B cell (primary cell): ENCODE data around the gene POU4F3. TPM values are rescaled to one million over a fixed set of nuclear protein-coding genes. Genes with fewer than 3 reads are reported as not detected.

Source experiments
- ATAC-seq: fragments of 200-7000 bp; cut with Tn5 transposase; one replicate; pipeline ENCODE4 v1.10.0; 2021; ENCODE audit warnings: low read depth, mild to moderate bottlenecking, moderate number of reproducible peaks, moderate library complexity
- CTCF ChIA-PET: fragments of 350-600 bp; sonication (Branson Sonifier 250); formaldehyde crosslinking; loops from one replicate; lab custom pipeline; 2021; ENCODE audit warnings: antibody characterized with exemption, inconsistent platforms; lab: Charles Lee
- POLR2A ChIA-PET: fragments of 350-600 bp; sonication (Branson Sonifier 250); formaldehyde crosslinking; loops from one replicate; lab custom pipeline; 2021; ENCODE audit warnings: antibody characterized with exemption; lab: Charles Lee
- DNase-seq: peaks from one replicate; pipeline ENCODE4 v3.0.0; 2013
- H2AFZ ChIP-seq: 2 replicates; pipeline ENCODE4 v1.6.1; 2012; ENCODE audit warnings: mild to moderate bottlenecking, low read depth, low read length; ENCODE audit not compliant: insufficient read depth, poor library complexity, severe bottlenecking
- H3K27ac ChIP-seq, 2 donors: 1 replicate in 1 of 2; 2 replicates in 1 of 2; pipeline ENCODE4 v1.5.1; 2012 to 2013; ENCODE audit warnings: low read length in 2 of 2, mild to moderate bottlenecking in 2 of 2, moderate library complexity in 1 of 2
- H3K27me3 ChIP-seq, 4 experiments: fragments of 200-600 bp in 1 of 4; sonication (generic) in 1 of 4; replicated peaks in 1 of 4; 1 replicate in 2 of 4; 2 replicates in 2 of 4; pipeline versions ENCODE4 v1.6.1 to v1.7.0; 2013 to 2016; ENCODE audit warnings: low read length in 3 of 4, mild to moderate bottlenecking in 2 of 4, mixed read lengths in 1 of 4, moderate library complexity in 1 of 4; ENCODE audit not compliant: insufficient read depth in 4 of 4, control insufficient read depth in 3 of 4; ENCODE audit errors: control extremely low read depth in 1 of 4
- H3K36me3 ChIP-seq, 2 experiments: replicated peaks in 1 of 2; 1 replicate in 1 of 2; 2 replicates in 1 of 2; pipeline versions ENCODE4 v1.6.1 to v1.7.1; 2013; ENCODE audit warnings: low read length in 1 of 2; ENCODE audit not compliant: insufficient read depth in 2 of 2, control insufficient read depth in 1 of 2; ENCODE audit errors: control extremely low read depth in 1 of 2, extremely low read depth in 1 of 2
- H3K4me1 ChIP-seq, 2 donors: fragments of 200-600 bp in 1 of 2; sonication (generic) in 1 of 2; 1 replicate in 1 of 2; 2 replicates in 1 of 2; pipeline versions ENCODE4 v1.5.1 to v1.6.1; 2013 to 2017; ENCODE audit warnings: low read length in 2 of 2; ENCODE audit not compliant: control insufficient read depth in 2 of 2, insufficient read depth in 2 of 2
- H3K4me2 ChIP-seq: replicated peaks from 2 replicates; pipeline ENCODE3; 2012; ENCODE audit warnings: mild to moderate bottlenecking, low read depth, low read length; ENCODE audit not compliant: poor library complexity, severe bottlenecking
- H3K4me3 ChIP-seq, 5 experiments: fragments of 200-600 bp in 1 of 5; sonication (generic) in 1 of 5; 1 replicate in 3 of 5; 2 replicates in 2 of 5; pipeline versions ENCODE4 v1.5.1 to v1.7.0; 2011 to 2016; ENCODE audit warnings: low read length in 4 of 5, mild to moderate bottlenecking in 4 of 5, low read depth in 2 of 5, control low read depth in 1 of 5, moderate library complexity in 1 of 5; ENCODE audit not compliant: insufficient read depth in 1 of 5; ENCODE audit errors: control extremely low read depth in 1 of 5, extremely low read depth in 1 of 5
- H3K79me2 ChIP-seq: fragments of 200-600 bp; sonication (generic); one replicate; pipeline ENCODE4 v1.6.0; 2016; ENCODE audit warnings: low read length; ENCODE audit not compliant: control insufficient read depth, insufficient read depth
- H3K9ac ChIP-seq: fragments of 200-600 bp; sonication (generic); 2 replicates; pipeline ENCODE4 v1.6.1; 2017; ENCODE audit warnings: mild to moderate bottlenecking, low read length, moderate library complexity
- H3K9me3 ChIP-seq, 3 donors: one replicate each; pipeline versions ENCODE4 v1.6.1 to v1.7.1; 2013; ENCODE audit warnings: low read length in 2 of 3; ENCODE audit not compliant: control insufficient read depth in 2 of 3, insufficient read depth in 1 of 3; ENCODE audit errors: control extremely low read depth in 1 of 3
- H4K20me1 ChIP-seq: 2 replicates; pipeline ENCODE4 v1.6.0; 2012; ENCODE audit warnings: mild to moderate bottlenecking, low read length; ENCODE audit not compliant: insufficient read depth, control insufficient read depth, poor library complexity, severe bottlenecking
- H3K27ac Mint-ChIP-seq: one replicate; pipeline ENCODE4 v1.8.0; 2021; ENCODE audit warnings: mixed read lengths
- H3K27me3 Mint-ChIP-seq: one replicate; pipeline ENCODE4 v1.8.0; 2021; ENCODE audit warnings: mixed read lengths
- H3K4me1 Mint-ChIP-seq: one replicate; pipeline ENCODE4 v1.8.0; 2021; ENCODE audit warnings: mixed read lengths
- H3K4me3 Mint-ChIP-seq: one replicate; pipeline ENCODE4 v1.8.0; 2021; ENCODE audit warnings: mixed read lengths
- H3K9me3 Mint-ChIP-seq: one replicate; pipeline ENCODE4 v1.8.0; 2022; ENCODE audit warnings: mixed read lengths; ENCODE audit not compliant: insufficient read depth
- EZH2 ChIP-seq: IDR thresholded peaks from 2 replicates; pipeline ENCODE4 v1.6.1; 2012; ENCODE audit warnings: borderline replicate concordance, low read depth, mild to moderate bottlenecking, moderate library complexity, low read length; ENCODE audit not compliant: insufficient read depth, poor library complexity, severe bottlenecking
- WGBS: methylation state at CpG from one replicate; pipeline ENCODE4 v1.1.5; 2013; ENCODE audit warnings: missing lambda C conversion rate; ENCODE audit not compliant: insufficient coverage; 5-methylcytosine and 5-hydroxymethylcytosine counted together
- intact Hi-C: fragments of 100-400 bp; cut with micrococcal nuclease; formaldehyde crosslinking; loops from one replicate; pipeline ENCODE4 v1.10.0; 2022
- polyA plus RNA-seq: library from polyadenylated mRNA; depleted of rRNA; stranded (reverse); fragments of >200 nt; gene quantifications from 2 replicates; pipeline ENCODE4 v1.2.3, GENCODE V29; 2012
- total RNA-seq, 2 donors: library from RNA; stranded (reverse); fragments of 120-200 nt in 1 of 2; gene quantifications; 1 replicate in 1 of 2; 2 replicates in 1 of 2; pipeline versions ENCODE4 v1.2.3 to v1.2.4, GENCODE V29; 2013 to 2022
- TF ChIP-seq, protein P1 (sequence below): fragments of 200-600 bp; IDR thresholded peaks from one replicate; pipeline ENCODE4 v1.8.0; 2022; ENCODE audit warnings: antibody characterized with exemption, mild to moderate bottlenecking

Gene POU4F3
- total and polyA plus RNA-seq, 2 donors (not counting 1 experiment from before 2014, with no cell fraction given), result 0.04 TPM; not detected in 1

DNA sequence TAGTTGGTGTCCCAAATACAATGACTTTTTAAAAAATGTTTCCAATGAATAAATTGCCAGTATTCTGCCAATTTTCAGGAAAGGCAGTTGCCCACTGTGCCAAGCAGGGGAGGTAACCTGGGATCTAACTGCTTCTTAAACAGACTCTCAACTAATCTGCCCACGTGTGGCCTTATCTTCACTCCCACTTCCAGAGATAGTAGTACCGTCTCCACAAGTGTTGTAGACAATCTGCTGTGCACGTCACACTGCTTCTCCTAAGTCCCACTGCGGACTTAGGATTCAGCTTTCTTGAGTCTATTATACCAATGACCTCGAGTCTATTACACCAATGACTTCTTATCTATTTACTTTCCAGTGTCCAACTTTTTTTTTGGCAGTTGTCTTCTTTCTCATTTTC, 21.2 kb downstream of the POU4F3 start:
- no peak overlapping the region for H3K4me3 ChIP-seq
- H2AFZ ChIP-seq, result no peak overlapping the region
- H3K27me3 Mint-ChIP-seq, result peaks cover 30% of the 10 kb centered on the region
- H3K4me3 Mint-ChIP-seq, result no peak overlapping the region
- ATAC-seq, result no peak
- POLR2A ChIA-PET, result no interaction called here
- H3K27ac ChIP-seq, result no peak overlapping the region
- no peaks in the 10 kb centered on the region for H3K9me3 ChIP-seq
- no peaks in the 10 kb centered on the region for H4K20me1 ChIP-seq
- 91% methylated on average over 4 of the region's 5 CpGs for WGBS
- no peaks in the 10 kb centered on the region for H3K4me1 Mint-ChIP-seq
- no peak overlapping the region for H3K4me2 ChIP-seq
- intact Hi-C loops, result no loop called here
- no peak overlapping the region for H3K9ac ChIP-seq
- no peaks in the 10 kb centered on the region for H3K36me3 ChIP-seq
- no peaks in the 10 kb centered on the region for H3K9me3 Mint-ChIP-seq
- H3K27me3 ChIP-seq, result no peaks in the 10 kb centered on the region
- no peak overlapping the region for H3K27ac Mint-ChIP-seq
- H3K4me1 ChIP-seq, result no peaks in the 10 kb centered on the region
- no peak for DNase-seq
- H3K79me2 ChIP-seq, result no peaks in the 10 kb centered on the region
- CTCF ChIA-PET, result no interaction called here
- no peak for TF ChIP-seq EZH2
- TF ChIP-seq, protein P1, sequence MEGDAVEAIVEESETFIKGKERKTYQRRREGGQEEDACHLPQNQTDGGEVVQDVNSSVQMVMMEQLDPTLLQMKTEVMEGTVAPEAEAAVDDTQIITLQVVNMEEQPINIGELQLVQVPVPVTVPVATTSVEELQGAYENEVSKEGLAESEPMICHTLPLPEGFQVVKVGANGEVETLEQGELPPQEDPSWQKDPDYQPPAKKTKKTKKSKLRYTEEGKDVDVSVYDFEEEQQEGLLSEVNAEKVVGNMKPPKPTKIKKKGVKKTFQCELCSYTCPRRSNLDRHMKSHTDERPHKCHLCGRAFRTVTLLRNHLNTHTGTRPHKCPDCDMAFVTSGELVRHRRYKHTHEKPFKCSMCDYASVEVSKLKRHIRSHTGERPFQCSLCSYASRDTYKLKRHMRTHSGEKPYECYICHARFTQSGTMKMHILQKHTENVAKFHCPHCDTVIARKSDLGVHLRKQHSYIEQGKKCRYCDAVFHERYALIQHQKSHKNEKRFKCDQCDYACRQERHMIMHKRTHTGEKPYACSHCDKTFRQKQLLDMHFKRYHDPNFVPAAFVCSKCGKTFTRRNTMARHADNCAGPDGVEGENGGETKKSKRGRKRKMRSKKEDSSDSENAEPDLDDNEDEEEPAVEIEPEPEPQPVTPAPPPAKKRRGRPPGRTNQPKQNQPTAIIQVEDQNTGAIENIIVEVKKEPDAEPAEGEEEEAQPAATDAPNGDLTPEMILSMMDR, result no peak

DNA sequence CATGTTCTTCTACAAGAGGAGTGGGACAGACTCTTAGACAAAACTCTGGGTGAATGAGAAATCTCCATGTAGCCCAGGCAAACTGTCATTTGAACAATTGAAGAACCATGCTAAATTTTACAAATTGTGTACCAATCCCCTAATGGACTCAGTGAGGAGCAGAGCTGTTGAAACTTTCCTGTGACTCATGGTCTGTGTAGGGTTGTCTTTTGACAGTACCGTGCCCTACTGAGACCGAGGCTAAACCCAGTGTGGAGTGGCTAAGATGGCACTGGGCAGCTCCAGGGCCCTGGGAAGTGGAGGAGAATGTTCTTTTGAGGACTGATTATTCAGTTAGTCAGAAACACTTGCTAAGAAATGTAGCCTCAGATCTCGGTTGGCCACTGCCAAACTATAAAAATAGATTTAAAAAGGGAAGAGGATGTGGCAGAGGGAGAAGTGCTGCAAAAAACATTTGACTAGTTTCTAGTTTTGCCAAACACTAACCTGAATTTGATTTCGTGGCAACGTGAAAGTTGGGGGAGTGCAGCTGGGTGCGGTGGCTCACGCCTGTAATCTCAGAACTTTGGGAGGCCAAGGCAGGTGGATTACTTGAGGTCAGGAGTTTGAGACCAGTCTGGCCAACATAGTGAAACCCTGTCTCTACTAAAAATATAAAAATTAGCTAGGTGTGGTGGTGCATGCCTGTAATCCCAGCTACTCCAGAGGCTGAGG, 24.7 kb downstream of the POU4F3 start:
- Histone ChIP-seq H3K9me3 (peaks cover 0 to 3% (median 0%) of the 10 kb centered on the region in 3 donors), H3K36me3 (no peaks in the 10 kb centered on the region), H3K27me3 (peaks cover 0 to 5% (median 2%) of the 10 kb centered on the region in 4 experiments), H3K4me2 (no peak overlapping the region), H3K4me1 (no peaks in the 10 kb centered on the region), H3K4me3 (no peak overlapping the region), H3K9ac (no peak overlapping the region), H3K79me2 (no peaks in the 10 kb centered on the region), H3K27ac (no peak overlapping the region), H4K20me1 (no peaks in the 10 kb centered on the region), H2AFZ (no peak overlapping the region)
- peaks cover 40% of the 10 kb centered on the region for H3K27me3 Mint-ChIP-seq
- ChIA-PET CTCF (no interaction called here), POLR2A (no interaction called here)
- DNase-seq (no peak), ATAC-seq (no peak)
- TF ChIP-seq, protein P1, result no peak
- TF ChIP-seq EZH2, result no peak
- H3K4me3 Mint-ChIP-seq, result no peak overlapping the region
- no peak overlapping the region for H3K27ac Mint-ChIP-seq
- no peaks in the 10 kb centered on the region for H3K4me1 Mint-ChIP-seq
- no peaks in the 10 kb centered on the region for H3K9me3 Mint-ChIP-seq
- intact Hi-C loops, result no loop called here
- WGBS, result 22% methylated on average over 6 of the region's 7 CpGs
